NCI-H1092 (cell line): ENCODE measurements around the gene MARCHF5.

Source experiments
- DNase-seq: peaks from one replicate; lab custom pipeline; 2025; lab: John Stamatoyannopoulos, UW

Gene MARCHF5, protein sequence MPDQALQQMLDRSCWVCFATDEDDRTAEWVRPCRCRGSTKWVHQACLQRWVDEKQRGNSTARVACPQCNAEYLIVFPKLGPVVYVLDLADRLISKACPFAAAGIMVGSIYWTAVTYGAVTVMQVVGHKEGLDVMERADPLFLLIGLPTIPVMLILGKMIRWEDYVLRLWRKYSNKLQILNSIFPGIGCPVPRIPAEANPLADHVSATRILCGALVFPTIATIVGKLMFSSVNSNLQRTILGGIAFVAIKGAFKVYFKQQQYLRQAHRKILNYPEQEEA

DNA sequence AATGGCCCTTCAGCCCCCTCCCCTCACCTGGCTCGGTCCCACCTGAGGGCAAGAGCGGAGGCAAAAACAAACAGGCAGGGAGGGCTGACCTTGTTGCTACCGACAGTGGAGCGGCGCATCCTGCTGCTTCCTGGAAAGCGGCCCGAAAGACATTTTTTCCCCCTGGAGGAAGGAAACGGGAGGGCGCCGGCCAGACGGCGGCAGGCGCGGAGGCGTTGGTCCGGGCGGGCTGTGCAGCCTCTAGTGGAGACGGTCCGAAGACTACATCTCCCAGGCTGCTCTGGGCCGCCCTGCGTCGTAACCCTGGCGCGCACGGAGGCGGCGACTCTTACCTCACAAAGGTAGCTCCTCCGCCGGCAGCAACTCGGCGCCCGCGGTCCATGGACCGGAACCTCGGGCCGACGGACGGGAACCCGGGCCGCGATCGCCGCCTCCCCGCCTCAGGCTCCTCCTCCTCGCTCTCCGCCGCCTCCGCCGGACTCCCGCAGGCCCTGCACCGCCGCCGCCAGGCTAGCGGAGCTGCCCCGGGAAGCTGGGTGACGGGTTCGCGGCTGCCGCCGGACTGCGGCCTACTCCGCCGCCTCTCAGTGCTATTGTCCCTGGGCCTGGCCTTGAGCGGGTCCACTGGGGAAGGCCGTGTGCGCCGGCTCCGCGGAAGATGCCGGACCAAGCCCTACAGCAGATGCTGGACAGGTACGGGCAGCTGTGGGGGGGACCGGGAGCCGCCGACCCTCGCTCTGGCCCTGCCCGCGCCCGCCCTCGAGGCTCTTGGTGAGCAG lies at the start of gene MARCHF5, which contains the start of gene CPEB3:
TSS of gene MARCHF5 (plus strand) at position 331 of the 779 bp plus-strand sequence. CDS start at position 659, 328 bp downstream.
TSS of gene CPEB3 (minus strand) at position 242 of the 779 bp plus-strand sequence. CDS start 50,728 bp downstream, outside the sequence.
- DNase-seq, result peak; percentile 90

DNA sequence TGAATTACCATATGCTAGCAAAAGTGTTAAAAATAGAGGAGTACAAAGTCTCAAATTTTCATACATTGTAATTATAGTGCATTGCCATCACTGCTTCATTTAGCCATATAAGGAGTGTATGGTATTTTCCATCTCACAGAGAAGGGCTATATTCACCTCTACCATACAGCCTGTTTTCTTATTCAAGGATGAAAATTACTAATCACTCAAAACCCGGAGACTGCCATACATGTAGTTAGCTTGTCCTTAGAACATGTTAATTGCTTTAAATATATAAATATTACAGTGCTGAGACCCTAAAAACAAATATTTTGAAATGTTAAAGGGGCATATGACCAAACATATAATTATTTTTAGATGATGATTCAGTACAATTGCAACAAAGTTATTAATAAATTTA lies 49.5 kb upstream of the MARCHF5 start:
- no peak for DNase-seq

DNA sequence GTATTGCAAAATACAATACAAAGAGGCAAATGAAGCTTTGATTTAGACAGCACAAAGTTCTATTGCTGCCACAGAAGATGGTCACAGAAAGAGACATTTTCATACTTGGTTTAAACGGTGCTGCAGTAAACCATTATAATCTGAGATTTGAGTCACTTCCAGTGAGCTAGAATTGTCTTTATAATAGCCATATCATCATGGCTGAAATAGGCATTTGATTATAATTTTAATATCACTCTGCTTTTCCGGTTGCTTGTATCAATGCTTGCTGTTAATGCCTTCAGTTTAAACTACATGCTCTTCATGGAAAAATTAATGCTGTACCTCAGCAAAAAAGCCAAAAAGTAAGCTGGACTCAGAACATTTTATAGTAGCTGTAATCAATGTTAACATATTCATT lies 48.6 kb upstream of the MARCHF5 start:
- no peak for DNase-seq

DNA sequence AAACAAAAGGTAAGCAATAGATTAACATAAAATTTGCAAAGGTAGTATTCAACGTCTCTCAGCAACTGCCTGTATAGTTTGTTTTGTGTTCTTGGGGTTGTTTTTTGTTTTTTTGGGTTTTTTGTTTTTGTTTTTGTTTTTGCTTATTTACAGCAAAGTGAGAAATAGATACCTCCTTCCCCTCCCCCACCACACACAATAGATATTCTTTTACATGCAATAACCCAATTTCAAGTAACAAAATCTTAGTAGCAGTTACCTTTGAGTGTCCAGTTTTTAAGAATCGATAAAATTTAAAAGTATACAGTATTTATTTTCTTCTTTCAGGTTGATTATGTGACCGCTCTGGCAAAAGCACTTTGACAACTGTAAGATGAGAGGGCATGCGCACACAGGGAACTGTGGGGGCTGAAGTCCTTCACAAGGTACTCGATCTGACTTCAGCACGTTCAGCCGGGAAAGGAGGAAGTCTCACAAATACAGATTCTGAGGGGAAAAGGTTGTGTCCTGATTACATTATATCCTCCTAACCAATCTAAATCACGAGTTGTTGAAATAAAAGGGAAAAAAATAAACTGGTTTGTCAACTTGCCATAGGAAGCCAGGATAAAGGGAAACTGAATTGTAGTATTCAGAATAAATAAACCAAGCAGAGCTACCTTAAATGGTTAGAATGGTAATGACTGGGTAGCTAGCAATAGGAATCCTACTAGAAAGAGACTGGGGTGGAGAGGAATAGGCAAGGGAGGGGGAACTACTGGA lies 47.9 kb upstream of the MARCHF5 start:
- DNase-seq, result peak; percentile 58

DNA sequence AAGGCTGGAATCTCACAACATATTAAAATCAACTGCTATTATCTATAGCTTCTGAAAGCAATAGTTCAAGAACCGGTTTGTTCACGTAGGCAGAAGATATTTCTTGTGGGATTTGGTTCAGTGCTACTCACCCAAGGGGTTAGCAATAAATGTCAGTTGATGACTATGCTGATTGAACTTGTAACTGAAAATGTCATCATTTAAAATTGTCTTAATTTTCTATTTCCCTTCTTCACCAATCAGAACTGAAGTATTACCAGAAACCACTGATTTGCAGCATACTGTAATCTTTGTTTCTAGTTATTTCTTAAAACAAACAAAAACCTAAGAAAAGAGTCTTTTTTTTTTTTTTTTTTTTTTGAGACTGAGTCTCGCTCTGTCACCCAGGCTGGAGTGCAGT lies 46.2 kb upstream of the MARCHF5 start:
- DNase-seq, result no peak

DNA sequence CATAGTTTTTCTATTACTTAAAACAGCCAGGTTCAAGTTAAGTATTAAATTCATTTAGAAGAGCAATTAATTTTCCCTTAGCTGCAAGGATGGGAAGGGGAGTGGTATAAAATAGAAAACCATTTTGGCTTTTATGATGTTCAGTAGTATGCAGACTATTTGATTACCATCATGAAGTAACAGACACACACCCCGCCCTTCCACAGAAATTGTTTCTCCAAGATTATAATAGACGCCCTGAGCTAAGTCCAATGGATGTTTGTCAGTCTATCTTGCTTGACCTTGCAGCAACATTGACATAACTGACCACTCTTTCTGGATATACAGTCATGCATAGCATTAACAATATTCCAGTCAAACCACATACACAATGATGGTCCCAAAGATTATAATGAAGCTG lies 42.4 kb upstream of the MARCHF5 start:
- no peak for DNase-seq

DNA sequence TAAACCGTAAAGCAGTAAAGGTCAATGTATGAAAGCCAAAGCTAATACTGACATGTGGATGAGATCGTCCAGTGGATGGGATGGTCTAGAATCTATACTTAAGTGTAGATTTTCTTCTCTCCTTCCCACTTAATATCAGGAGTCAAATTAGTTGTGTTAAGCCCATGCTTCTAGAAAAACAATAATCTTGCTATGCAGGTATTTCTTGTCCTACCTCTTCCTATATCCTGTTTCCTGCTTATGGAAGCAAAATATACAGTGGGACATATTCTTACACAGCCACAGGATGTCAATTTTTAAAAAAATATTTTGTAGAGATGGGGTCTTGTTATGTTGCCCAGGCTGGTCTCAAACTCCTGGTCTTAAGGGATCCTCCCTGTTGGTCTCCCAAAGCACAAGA lies 27.6 kb upstream of the MARCHF5 start:
- no peak for DNase-seq

DNA sequence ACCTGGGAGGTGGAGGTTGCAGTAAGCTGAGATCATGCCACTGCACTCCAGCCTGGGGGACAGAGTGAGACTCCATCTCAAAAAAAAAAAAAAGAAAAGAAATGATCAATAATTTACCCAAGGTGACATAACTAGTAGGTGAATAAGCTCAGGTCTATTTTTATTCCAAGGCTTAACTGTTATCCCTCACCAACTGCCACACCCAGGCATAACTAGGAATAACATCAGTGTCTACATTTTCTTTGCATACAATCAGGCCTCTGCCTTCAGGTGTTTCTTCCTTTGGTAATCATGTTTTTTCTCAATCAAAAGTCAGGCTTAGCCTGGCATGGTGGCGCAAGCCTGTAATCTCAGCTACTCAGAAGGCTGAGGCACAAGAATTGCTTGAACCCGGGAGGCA lies 26.7 kb upstream of the MARCHF5 start:
- no peak for DNase-seq

DNA sequence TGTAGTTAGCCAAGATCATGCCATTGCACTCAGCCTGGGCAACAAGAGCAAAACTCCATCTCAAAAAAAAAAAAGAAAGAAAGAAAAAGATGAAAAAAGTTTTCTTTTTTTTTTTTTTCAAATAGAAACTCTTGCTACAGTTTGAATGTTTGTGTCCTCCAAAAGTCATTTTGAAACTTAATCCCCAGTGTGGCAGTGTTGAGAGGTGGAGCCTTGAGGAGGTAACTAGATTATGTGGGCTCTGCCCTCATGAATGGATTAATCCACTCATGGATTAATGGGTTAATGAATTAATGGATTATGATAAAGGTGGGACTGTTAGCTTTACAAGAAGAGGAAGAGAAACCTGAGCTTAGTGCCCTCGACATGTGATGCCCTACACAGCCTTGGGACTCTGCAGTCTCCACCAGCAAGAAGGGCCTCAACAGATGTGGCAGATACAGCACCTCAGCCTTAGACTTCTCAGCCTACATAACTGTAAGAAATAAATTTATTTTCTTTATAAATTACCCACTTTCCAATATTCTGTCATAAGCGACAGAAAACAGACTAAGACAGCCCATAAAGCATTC lies 25.2 kb upstream of the MARCHF5 start:
- no peak for DNase-seq

DNA sequence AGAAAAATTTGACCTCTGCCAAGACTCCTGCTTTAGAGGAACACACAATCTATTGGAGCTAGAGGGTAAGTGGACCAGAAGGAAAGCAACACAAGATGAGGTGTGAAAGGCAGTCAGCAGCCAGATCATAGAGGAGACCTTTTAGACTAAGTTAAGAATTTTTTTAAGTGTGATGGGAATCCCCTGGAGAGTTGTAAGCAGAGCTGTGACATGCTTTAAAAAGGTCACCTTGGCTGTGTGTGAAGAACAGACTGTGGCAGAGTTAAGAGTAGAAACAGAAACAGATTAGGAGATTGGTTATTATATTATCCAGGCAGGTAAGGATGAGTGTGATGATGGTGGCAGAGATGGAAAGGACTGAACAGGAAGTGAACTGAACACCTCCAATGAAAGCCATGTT lies 23.6 kb upstream of the MARCHF5 start:
- DNase-seq, result no peak

DNA sequence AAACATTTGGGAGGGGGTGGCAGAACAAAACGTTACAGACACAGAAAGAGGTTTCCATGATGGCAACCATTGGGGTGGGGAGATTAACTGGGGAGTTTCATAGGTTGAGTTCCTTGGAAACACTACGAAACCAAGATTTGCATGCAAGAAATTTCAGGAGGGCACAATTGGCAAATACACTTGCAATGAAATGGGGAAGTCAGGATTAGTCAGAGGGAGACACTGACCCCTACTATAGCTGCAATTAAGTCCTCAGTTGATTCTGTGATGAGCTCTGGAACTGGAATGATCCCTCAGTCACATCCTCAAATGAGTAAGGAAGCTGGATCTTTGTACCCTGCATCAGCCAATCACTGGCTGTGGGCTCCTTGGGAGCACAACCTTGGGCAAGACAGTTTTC lies 22.2 kb upstream of the MARCHF5 start:
- no peak for DNase-seq

DNA sequence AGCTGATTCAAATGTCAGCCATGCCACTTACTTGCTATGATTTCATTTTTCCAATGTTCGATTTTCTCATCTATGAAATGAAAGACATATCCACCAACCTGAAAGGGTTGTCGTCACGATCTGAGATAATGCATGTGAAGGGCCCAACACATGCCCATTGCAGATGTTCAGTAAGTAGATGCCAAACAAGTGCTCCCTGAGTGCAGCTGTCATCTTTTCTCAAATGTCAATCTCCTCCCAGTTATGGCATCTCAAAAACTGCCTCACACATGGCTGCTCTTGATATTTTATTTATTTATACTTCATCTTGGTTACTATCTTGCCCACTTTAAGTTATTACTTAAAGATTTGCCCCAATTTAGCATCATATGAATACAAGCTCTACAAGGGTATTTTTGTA lies 16.9 kb upstream of the MARCHF5 start:
- DNase-seq, result no peak

DNA sequence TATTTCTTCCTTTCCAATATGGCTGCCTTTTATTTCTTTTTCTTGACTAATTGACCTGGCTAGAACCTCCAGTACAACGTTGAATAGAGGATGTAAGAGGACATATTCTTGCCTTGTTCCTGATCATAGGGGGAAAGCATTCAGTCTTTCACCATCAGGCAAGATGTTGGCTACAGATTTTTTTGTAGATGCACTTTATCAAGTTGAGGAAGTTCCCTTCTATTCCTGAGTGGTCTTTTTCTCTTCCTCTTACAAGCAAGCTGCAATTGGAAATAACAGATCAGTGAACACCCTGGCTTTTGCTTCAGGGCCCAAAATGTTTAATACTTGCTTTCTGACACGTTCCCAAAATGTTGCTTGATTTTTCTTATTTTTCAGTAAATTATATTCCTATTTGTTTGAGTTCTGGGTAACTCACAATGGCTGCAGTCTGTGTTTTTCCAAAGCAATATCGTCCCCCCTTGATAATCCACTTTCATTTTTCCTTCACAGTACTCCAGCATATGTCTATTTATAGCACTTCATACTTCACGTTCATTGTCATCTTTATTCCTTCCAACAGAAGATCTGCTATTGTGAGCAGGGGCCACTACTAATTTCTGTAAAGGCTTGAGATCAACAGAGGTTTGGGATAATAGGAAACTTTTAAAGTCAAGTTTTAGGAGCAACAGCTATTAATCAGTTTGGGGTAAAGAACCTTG lies 11.8 kb upstream of the MARCHF5 start:
- no peak for DNase-seq

DNA sequence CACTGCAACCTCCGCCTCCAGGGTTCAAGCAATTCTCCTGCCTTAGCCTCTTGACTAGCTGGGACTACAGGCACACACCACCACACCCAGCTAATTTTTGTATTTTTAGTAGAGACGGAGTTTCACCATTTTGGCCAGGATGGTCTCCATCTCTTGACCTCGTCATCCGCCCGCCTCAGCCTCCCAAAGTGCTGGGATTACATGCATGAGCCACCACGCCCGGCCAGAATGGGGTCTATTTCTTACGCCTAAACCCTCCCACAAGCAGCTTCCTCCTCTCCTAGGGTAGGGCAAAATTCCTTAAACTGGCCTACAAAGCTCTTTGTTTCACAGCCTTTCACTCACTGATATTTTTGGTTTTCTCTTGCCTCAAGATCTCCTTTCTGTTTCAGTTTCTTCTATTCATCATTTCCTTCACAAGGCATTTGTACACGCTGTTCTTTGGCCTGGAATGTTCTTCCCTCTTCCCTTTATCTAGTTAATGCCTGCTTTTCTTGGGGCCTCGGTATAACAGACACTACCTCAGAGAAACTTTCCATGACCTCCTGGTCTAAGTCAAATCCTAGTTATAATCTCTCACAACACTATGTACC lies 6.8 kb upstream of the MARCHF5 start:
- no peak for DNase-seq

DNA sequence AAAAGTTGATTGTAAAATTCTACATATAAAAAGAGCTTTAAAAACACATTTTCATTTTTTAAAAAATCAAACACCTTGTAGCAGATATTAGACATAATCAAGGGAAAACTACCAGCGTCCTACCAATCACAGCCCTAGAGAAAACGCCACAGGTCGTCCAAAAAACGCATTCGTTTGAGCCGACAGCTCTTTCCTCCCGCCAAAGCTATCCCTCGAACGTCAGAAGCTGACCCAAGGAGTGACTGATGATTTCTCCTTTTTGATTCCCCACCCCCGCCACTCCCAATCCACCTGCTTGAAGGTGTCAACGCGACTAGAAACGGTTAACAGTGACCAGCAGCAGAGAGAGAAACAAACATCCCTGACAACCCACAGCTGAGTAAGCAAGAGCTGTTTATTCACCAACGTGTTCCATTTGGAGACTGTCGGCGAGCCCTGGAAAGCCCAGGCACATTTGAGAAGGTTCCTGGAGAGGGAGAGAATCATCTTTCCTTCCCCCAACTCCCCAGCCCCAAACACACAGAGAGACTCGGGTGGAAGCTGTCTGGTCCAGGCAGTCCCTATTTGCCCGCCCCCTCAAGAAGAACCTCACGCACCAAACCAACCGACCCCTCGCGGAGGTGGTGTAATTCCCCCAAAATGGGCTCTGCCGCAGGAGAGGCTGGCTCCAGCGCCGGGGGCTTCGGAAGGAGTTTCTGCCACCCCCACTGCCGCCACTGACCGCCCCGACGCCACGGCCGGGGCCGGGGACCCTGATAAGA lies 711 bp upstream of the MARCHF5 start:
- peak; percentile 51 for DNase-seq

DNA sequence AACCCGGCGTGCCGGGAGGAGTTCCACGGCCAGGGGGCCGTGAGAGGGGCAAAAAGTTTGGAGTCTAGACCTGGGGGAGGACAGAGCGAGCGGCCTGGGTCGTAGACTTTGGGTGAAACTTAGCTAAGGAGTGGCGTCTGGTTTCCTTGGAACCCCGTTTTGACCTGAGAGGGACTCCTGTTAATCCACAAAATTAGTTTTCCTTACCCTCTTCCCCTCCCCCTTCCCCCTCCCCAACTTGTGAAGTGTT lies 574 bp downstream of the MARCHF5 start:
- DNase-seq, result no peak

DNA sequence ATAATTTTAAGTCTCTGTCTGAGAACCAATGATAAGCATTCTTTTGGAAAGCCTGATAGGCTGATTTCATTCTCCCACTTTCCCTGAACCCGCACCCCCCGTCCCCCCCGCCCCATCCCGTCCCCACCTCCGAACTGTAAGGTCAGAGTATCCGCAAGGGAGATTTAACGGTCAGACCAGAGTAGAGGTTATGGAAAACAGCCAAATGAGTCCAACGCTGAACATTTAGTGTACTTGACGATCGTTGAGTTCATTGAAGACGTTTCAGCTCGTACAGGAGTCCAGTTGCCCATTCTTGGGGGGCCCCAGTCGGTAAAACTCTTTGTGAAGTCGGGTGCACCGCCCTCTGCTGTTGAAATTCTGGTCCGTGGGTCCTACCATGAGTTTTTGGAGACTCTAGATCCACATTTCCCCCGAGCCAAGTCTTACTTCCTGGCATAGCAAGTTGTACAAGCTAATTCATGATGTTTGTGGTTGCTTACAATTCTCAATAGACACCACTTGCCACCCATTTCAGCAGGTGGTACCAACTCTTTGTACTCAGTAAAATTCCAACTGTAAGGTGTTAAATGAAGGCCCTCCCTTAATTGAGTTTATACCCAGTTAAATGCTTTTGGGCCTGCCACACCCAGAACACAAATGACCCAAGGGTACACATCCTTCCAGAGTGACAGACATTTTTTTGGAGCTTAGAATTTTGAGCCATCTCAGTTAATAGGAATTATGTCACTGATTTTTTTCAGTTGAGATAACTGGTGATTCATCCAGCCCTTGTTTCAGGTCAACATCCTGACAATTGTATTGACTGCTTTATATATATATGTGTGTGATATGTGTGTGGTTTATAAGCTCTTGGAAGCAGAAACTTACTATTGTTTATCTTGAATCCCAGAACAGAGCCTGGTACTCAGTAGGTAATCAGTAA lies 1.2 kb downstream of the MARCHF5 start:
- DNase-seq, result no peak

DNA sequence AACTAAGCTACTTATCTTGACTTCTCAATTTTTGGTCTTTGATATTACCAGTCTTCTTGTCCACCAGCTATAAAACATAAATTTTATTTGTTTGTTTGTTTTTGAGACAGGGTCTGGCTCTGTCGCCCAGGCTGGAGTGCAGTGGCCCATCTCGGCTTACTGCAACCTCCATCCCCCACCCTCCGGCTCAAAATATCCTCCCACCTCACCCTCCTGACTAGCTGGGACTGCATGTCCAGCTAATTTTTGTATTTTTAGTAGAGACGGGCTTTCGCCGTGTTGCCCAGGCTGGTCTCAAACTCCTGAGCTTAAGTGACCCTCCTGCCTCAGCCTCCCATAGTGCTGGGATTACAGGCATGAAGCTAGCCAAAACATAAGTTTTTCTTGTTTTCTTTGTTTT lies 7.5 kb downstream of the MARCHF5 start:
- no peak for DNase-seq

DNA sequence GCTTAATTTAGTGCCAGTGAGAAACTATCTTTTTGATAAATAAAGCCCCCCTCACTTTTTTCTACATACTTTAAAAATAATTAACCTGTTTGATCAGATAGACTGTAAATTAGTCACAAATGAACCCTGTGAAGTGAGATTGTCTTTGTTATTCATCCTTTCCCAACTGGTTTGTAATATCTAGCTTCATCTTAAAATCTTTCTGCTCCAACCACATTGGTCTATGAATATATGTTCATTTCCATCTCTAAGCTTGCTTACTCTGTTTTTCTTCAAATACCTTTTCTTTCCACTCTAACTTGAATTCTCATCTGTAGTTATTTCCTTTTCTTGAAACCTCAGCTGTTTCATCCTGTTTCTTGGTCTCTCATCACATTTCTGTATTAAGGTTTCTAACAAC lies 12.1 kb downstream of the MARCHF5 start:
- DNase-seq, result no peak

DNA sequence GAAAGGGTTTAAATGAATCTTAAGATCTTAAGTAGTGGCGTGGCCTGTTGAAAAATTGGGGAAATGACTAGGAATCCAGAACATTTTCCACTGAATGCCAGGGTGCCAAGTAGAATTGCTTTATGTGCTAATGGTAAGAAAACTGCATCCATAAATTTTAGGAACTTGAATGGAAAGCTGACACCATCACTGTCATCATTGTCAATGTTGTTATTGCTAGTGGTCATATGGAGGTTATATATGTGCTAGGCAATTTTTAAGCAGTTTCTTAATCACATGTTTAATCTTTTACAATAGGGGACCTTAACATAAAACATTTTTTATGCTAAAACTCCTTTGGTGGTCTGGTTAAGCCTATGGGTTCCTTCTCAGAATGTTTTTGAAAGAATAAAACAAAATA lies 13.1 kb downstream of the MARCHF5 start:
- DNase-seq, result no peak
